ENCODE measurements around the gene PITPNC1.
A peak's percentile ranks its signal among the peaks of the same experiment; 100 is the strongest.
"Not testable (repeated sequence)": the region's sequence is repeated elsewhere in the genome, so short reads cannot be mapped to it uniquely, and the experiment has no call there.

The PITPNC1 gene

DNA sequence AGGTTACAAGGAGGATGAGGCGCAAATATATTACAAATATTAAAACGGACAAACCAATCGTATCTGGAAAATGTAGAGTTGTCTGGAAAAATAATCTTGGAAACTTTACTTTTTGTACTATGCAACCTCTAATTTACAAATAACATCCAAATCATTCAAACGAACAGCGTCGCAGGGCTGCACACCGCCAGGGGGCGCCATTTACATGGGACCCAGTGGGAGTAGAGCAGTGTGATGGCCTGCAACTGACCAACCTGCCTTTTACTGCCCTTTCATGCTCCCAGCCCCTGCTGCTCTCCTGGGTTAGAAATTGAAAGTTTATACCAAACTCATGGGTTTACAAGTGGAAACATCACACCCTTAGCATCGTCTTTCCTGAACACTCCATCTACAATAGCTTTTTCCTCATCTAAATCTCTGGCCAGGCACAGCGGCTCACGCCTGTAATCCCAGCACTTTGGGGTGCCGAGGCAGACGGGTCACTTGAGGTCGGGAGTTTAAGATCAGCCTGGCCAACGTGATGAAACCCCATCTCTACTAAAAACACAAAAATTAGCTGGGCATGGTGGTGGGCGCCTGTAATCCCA is 10.0 kb downstream of the PITPNC1 start:
- Histone ChIP-seq H3K4me2 (no peak overlapping the region), H3K4me1 (ENCODE audit: low read depth, poor library complexity, severe bottlenecking) (peaks cover 30% of the 10 kb centered on the region)
- peak; percentile 78 for TF ChIP-seq CTCF (conservative IDR thresholded peaks at IDR 0.05; ENCODE audit: low read depth, low read length)

DNA sequence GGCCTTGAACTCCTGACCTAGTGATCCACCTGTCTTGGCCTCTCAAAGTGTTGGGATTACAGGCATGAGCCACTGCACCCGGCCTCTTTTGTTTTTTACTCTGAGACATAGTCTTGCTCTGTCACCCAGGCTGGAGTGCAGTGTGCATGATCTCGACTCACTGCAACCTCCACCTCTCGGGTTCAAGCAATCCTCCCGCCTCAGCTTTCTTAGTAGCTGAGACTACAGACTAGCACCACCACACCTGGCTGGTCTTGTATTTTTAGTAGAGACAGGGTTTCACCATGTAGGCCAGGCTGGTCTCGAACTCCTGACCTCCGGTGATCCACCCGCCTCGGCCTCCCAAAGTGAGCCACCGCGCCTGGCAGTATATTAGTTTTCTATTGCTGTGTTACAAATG is 11.5 kb downstream of the PITPNC1 start:
- not testable (repeated sequence) for H3K36me3 ChIP-seq (ENCODE audit: insufficient read depth); H4K20me1 ChIP-seq (ENCODE audit: insufficient read depth); H3K27me3 ChIP-seq (ENCODE audit: insufficient read depth, low read depth); H3K4me3 ChIP-seq (IDR thresholded peaks at IDR 0.05; ENCODE audit: insufficient read depth, low read depth, low read length); H3K27ac ChIP-seq; H2AFZ ChIP-seq (ENCODE audit: low read depth); H3K4me2 ChIP-seq; H3K9ac ChIP-seq
- peaks cover 88% of the 10 kb centered on the region for H3K79me2 ChIP-seq (ENCODE audit: insufficient read depth, low read depth)
- H3K4me1 ChIP-seq (ENCODE audit: low read depth, poor library complexity, severe bottlenecking) = peaks cover 35% of the 10 kb centered on the region

More for the DNA sequence above, 10.0 kb downstream of the PITPNC1 start:
- Histone ChIP-seq H3K27me3 (ENCODE audit: insufficient read depth, low read depth) (no peaks in the 10 kb centered on the region), H3K27ac (no peak overlapping the region), H3K4me3 (IDR thresholded peaks at IDR 0.05; ENCODE audit: insufficient read depth, low read depth, low read length) (no peak overlapping the region), H4K20me1 (ENCODE audit: insufficient read depth) (peaks cover 6% of the 10 kb centered on the region; the same call in 1 of the 2 replicates), H2AFZ (ENCODE audit: low read depth) (no peak overlapping the region), H3K79me2 (ENCODE audit: insufficient read depth, low read depth) (peaks cover 90% of the 10 kb centered on the region), H3K9ac (no peak overlapping the region), H3K36me3 (ENCODE audit: insufficient read depth) (no peaks in the 10 kb centered on the region)

DNA sequence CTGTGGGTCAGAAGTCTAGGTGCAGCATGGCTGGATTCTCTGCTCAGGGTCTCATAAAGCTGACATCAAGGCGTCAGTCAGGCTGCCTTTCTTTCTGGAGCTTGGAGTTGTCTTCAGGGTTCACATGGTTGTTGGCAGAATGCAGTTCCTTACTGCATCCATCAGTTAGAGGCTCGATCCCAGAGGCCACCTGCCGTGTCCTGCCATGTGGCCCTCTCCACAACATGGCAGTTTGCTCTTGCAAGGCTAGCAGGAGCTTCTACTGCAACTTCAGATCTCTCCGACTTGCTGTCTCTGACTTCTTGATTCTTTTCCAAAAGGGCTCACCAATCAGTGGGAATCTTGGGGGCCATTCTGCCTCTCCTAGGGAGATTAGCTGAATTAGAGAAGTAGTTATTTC is 11.9 kb downstream of the PITPNC1 start:
- TF ChIP-seq CTCF (conservative IDR thresholded peaks at IDR 0.05; ENCODE audit: low read depth, low read length) = no peak
- Histone ChIP-seq H3K9ac (no peak overlapping the region), H2AFZ (ENCODE audit: low read depth) (no peak overlapping the region), H3K27ac (no peak overlapping the region), H3K36me3 (ENCODE audit: insufficient read depth) (no peaks in the 10 kb centered on the region), H3K79me2 (ENCODE audit: insufficient read depth, low read depth) (peaks cover 83% of the 10 kb centered on the region), H3K4me1 (ENCODE audit: low read depth, poor library complexity, severe bottlenecking) (peaks cover 35% of the 10 kb centered on the region), H3K4me2 (no peak overlapping the region), H3K4me3 (IDR thresholded peaks at IDR 0.05; ENCODE audit: insufficient read depth, low read depth, low read length) (no peak overlapping the region), H3K27me3 (ENCODE audit: insufficient read depth, low read depth) (no peaks in the 10 kb centered on the region), H4K20me1 (ENCODE audit: insufficient read depth) (peaks cover 6% of the 10 kb centered on the region; the same call in 1 of the 2 replicates)

DNA sequence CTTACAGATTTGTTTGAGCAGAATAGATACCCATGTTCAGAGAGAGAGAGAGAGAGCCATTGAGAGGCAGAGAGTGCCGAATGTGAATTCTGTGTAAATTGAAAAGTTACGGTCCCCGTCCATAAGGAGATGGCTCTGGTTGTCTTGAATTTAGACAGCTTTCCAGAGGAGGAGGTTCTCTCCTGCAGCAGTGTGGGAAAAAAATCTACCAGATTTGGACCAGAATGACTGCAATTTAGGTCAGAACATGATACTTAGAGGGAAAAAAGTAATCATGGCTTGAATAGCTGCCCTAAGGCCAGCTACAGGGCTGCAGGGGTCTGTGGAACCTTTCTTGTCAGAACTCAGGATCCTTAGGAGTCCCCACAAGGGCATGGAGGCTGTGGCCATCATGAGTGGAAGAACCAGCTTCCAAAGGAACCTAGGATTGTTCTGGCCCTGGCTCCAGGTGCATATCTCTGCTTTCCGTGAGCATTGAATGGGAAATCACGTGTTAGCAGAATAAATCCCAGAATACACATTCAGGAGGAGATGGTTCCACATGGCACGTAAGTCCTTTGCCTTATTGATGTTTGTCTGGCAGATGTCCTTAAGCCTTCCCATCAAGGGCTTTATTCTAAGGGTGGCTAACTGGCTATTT is 13.0 kb downstream of the PITPNC1 start:
- H3K4me1 ChIP-seq (ENCODE audit: low read depth, poor library complexity, severe bottlenecking) = peaks cover 35% of the 10 kb centered on the region
- no peak overlapping the region for H3K27ac ChIP-seq
- H2AFZ ChIP-seq (ENCODE audit: low read depth) = no peak overlapping the region
- no peaks in the 10 kb centered on the region for H3K36me3 ChIP-seq (ENCODE audit: insufficient read depth)
- no peaks in the 10 kb centered on the region for H3K27me3 ChIP-seq (ENCODE audit: insufficient read depth, low read depth)
- H3K4me3 ChIP-seq (IDR thresholded peaks at IDR 0.05; ENCODE audit: insufficient read depth, low read depth, low read length) = no peak overlapping the region
- no peak overlapping the region for H3K4me2 ChIP-seq
- no peak overlapping the region for H3K9ac ChIP-seq
- H3K79me2 ChIP-seq (ENCODE audit: insufficient read depth, low read depth) = peaks cover 76% of the 10 kb centered on the region
- no peak for TF ChIP-seq CTCF (conservative IDR thresholded peaks at IDR 0.05; ENCODE audit: low read depth, low read length)
- H4K20me1 ChIP-seq (ENCODE audit: insufficient read depth) = peaks cover 6% of the 10 kb centered on the region; the same call in 1 of the 2 replicates
